Stimulated activated CD8-positive, alpha-beta memory T cell treated with anti-CD3 and anti-CD28 coated beads, Interleukin-12 subunit alpha, Interleukin-12 subunit beta, amount 100 ng/mL, for 24 hours (primary cell): ENCODE measurements around the gene AKT3.
"Not testable (repeated sequence)": the region's sequence is repeated elsewhere in the genome, so short reads cannot be mapped to it uniquely, and the experiment has no call there.

Experiments
- DNase-seq: peaks from one replicate; pipeline ENCODE4 v3.0.0-alpha.2; 2020; ENCODE audit errors: extremely low read depth

The AKT3 gene

GRCh38 chr1:243784506-243784905 lies 65.5 kb downstream of the AKT3 start:
- DNase-seq: no peak

GRCh38 chr1:243783714-243784113 lies 66.3 kb downstream of the AKT3 start:
- no peak for DNase-seq

- not testable (repeated sequence) for DNase-seq
Observed at GRCh38 chr1:243772361-243773050, 77.5 kb downstream of the AKT3 start.

- no peak for DNase-seq
Observed at GRCh38 chr1:243770860-243771259, 79.2 kb downstream of the AKT3 start.

- DNase-seq: no peak
Observed at GRCh38 chr1:243765676-243766075, 84.4 kb downstream of the AKT3 start.

GRCh38 chr1:243763806-243764205 lies 86.2 kb downstream of the AKT3 start:
- no peak for DNase-seq

GRCh38 chr1:243758647-243759046 lies 91.4 kb downstream of the AKT3 start:
- no peak for DNase-seq

GRCh38 chr1:243756529-243756928 lies 93.5 kb downstream of the AKT3 start:
- DNase-seq: no peak

- no peak for DNase-seq
Observed at GRCh38 chr1:243754348-243754747, 95.7 kb downstream of the AKT3 start.

GRCh38 chr1:243751506-243751905 lies 98.5 kb downstream of the AKT3 start:
- no peak for DNase-seq

GRCh38 chr1:243748706-243749283 lies 101.2 kb downstream of the AKT3 start:
- DNase-seq: no peak

- no peak for DNase-seq
Observed at GRCh38 chr1:243748227-243748626, 101.8 kb downstream of the AKT3 start.

- no peak for DNase-seq
Observed at GRCh38 chr1:243746751-243747150, 103.3 kb downstream of the AKT3 start.

- DNase-seq: no peak
Observed at GRCh38 chr1:243745356-243745755, 104.7 kb downstream of the AKT3 start.

- no peak for DNase-seq
Observed at GRCh38 chr1:243742819-243743218, 107.2 kb downstream of the AKT3 start.

GRCh38 chr1:243740255-243740999 lies 109.6 kb downstream of the AKT3 start:
- no peak for DNase-seq

- DNase-seq: no peak
Observed at GRCh38 chr1:243739335-243740003, 110.6 kb downstream of the AKT3 start.

GRCh38 chr1:243738020-243738419 lies 112.0 kb downstream of the AKT3 start:
- no peak for DNase-seq

GRCh38 chr1:243735457-243735856 lies 114.6 kb downstream of the AKT3 start:
- no peak for DNase-seq

- DNase-seq: no peak
Observed at GRCh38 chr1:243734308-243734695, 115.7 kb downstream of the AKT3 start.

- DNase-seq: no peak
Observed at GRCh38 chr1:243733670-243734307, 116.3 kb downstream of the AKT3 start.

- no peak for DNase-seq
Observed at GRCh38 chr1:243732637-243733036, 117.4 kb downstream of the AKT3 start.
